IPS-15b (cell line): Measurements from ENCODE around the gene FAHD2A.
"Not testable (repeated sequence)": the region's sequence is repeated elsewhere in the genome, so short reads cannot be mapped to it uniquely, and the experiment has no call there.

Experiments used
- H3K27me3 ChIP-seq: one replicate; pipeline ENCODE4 v1.6.1; 2013; ENCODE audit warnings: low read length; ENCODE audit not compliant: control insufficient read depth, insufficient read depth
- H3K36me3 ChIP-seq: one replicate; pipeline ENCODE4 v1.6.1; 2013; ENCODE audit warnings: low read length; ENCODE audit not compliant: control insufficient read depth, insufficient read depth
- H3K4me1 ChIP-seq: one replicate; pipeline ENCODE4 v1.6.1; 2013; ENCODE audit warnings: mild to moderate bottlenecking, low read length; ENCODE audit not compliant: control insufficient read depth, insufficient read depth
- H3K4me3 ChIP-seq: one replicate; pipeline ENCODE4 v1.5.1; 2013; ENCODE audit warnings: low read depth, low read length
- H3K9ac ChIP-seq: one replicate; pipeline ENCODE4 v1.6.1; 2013; ENCODE audit warnings: low read depth, mild to moderate bottlenecking, low read length
- H3K9me3 ChIP-seq: one replicate; pipeline ENCODE4 v1.6.1; 2013; ENCODE audit warnings: mild to moderate bottlenecking, low read length; ENCODE audit not compliant: control insufficient read depth, insufficient read depth

Gene FAHD2A

GRCh38 chr2:95377216-95378123, 25.0 kb upstream of the FAHD2A start:
- Histone ChIP-seq H3K9me3 (no peaks in the 10 kb centered on the region), H3K36me3 (no peaks in the 10 kb centered on the region), H3K4me3 (no peak overlapping the region), H3K27me3 (no peaks in the 10 kb centered on the region), H3K4me1 (peaks cover 3% of the 10 kb centered on the region), H3K9ac (no peak overlapping the region)

- not testable (repeated sequence) for H3K9ac ChIP-seq, H3K4me3 ChIP-seq, H3K9me3 ChIP-seq, H3K4me1 ChIP-seq, H3K27me3 ChIP-seq, H3K36me3 ChIP-seq
These were observed 24.2 kb upstream of the FAHD2A start for GRCh38 chr2:95378281-95378680.

- Histone ChIP-seq H3K4me1 (peaks cover 3% of the 10 kb centered on the region), H3K9ac (no peak overlapping the region), H3K4me3 (no peak overlapping the region), H3K9me3 (no peaks in the 10 kb centered on the region), H3K27me3 (no peaks in the 10 kb centered on the region), H3K36me3 (no peaks in the 10 kb centered on the region)
These were observed 23.1 kb upstream of the FAHD2A start for GRCh38 chr2:95379371-95379831.

- H3K27me3 ChIP-seq = no peaks in the 10 kb centered on the region
- H3K4me1 ChIP-seq = peaks cover 3% of the 10 kb centered on the region
- no peak overlapping the region for H3K9ac ChIP-seq
- no peaks in the 10 kb centered on the region for H3K36me3 ChIP-seq
- no peak overlapping the region for H3K4me3 ChIP-seq
- no peaks in the 10 kb centered on the region for H3K9me3 ChIP-seq
These were observed 22.2 kb upstream of the FAHD2A start for GRCh38 chr2:95380280-95380679.

DNA sequence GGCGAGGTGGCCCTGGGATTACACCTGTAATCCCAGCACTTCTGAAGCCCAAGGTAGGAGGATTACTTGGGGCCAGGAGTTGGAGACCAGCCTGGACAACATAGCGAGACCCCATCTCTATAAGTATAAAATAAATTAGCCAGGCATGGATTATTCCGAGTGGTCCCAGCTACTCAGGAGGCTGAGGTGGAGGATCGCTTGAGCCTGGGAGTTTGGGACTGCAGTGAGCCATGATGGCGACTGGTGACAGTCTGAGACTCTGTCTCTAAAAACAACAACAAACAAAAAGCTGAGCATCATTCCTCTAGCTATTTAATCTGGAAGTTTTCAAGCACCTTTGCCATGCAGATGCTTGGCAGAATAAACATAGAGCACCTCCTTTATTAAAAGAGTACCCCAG, 21.8 kb upstream of the FAHD2A start:
- Histone ChIP-seq H3K4me1 (peaks cover 3% of the 10 kb centered on the region), H3K9me3 (no peaks in the 10 kb centered on the region), H3K27me3 (no peaks in the 10 kb centered on the region), H3K4me3 (no peak overlapping the region), H3K36me3 (no peaks in the 10 kb centered on the region), H3K9ac (no peak overlapping the region)

DNA sequence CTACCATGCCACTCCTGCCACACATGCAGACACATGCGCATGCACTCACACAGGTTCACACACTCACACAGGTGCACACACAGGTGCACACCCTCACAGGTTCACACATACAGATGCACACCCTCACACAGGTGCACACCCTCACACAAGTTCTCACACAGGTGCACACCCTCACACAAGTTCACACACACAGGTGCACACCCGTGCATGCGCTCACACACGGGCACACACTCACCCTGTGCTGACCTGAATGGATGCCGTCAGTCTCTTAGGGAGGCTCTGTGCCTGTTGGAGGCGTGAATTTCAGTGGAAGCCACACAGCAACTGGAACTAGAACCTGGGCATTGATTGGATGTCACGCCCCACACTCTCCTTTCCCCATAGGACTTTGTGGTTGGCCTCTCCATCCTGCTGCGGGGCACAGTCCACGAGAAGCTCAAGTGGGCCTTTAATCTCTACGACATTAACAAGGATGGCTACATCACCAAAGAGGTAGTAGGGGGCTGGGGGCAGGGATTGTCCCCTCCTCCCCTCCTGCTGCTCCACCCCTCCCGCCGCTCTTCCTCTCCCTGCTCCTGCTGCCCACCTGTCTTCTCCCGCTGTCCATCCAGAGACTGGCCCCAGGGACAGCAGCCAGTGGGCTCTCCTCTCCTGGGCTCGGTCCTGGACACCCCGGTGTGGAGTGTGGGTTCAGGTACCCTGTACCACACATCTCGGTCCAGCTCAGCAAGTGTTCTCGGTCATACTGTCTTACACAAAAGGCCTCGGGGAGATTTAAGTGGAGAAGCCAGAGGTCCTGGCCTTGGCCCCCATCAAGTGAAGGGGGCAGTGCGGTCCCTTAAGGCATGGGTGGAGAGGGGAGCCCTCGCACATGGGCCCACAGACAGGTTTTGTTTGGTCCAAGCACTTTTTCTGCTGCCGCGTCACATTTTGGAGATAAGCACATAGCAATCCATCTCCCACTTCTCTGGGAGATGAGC, 21.0 kb upstream of the FAHD2A start:
- no peak overlapping the region for H3K9ac ChIP-seq
- no peaks in the 10 kb centered on the region for H3K36me3 ChIP-seq
- no peaks in the 10 kb centered on the region for H3K27me3 ChIP-seq
- no peak overlapping the region for H3K4me3 ChIP-seq
- peaks cover 3% of the 10 kb centered on the region for H3K4me1 ChIP-seq
- H3K9me3 ChIP-seq = no peaks in the 10 kb centered on the region

- H3K36me3 ChIP-seq = no peaks in the 10 kb centered on the region
- no peaks in the 10 kb centered on the region for H3K9me3 ChIP-seq
- H3K27me3 ChIP-seq = no peaks in the 10 kb centered on the region
- H3K9ac ChIP-seq = no peak overlapping the region
- peaks cover 3% of the 10 kb centered on the region for H3K4me1 ChIP-seq
- H3K4me3 ChIP-seq = no peak overlapping the region
These were observed 20.3 kb upstream of the FAHD2A start for GRCh38 chr2:95382192-95382591.

DNA sequence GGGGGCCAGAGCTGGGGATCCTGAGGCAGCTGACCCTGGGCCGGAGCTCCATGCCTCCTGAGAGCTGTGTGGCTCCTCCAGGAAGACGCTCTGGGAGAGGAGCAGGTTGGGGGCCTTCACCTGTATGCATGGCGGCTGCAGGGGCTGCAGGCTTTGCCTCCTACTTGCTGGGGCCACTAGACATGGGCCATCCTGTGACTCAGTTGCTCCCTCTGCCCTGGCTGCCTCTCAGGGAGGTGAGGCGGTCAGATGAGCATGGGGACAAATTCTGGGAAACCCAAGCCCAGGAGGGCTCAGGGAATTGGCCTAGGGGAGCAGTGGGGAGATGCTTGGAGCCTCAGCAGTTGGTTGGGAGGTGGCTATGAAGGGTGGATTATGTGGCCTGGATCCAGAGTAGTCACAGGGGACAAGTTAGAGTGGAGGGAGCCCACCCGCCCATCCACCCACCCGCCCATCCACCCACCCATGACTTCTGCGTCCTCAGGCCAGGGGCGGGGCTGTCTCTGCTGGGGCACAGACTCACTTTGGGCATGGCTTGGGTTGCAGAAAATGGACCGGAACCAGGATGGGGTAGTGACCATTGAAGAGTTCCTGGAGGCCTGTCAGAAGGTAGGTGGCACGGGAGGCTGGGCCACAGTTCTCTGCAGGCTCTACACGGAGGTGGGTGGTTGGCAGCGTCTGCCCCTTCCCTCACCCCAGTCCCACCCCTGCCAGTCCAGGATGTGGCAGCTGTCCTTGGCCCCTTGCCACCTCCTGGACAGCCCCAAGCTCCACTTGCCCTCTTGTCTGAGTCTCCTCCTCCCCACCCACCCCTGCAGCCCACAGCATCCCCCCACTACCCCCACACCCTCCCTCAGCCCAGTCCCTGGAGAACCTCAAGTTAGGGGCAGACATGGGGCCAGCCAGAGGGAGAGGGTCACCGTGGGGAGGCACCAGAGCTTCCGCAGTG, 19.5 kb upstream of the FAHD2A start:
- Histone ChIP-seq H3K4me3 (no peak overlapping the region), H3K36me3 (no peaks in the 10 kb centered on the region), H3K27me3 (peaks cover 2% of the 10 kb centered on the region), H3K9me3 (no peaks in the 10 kb centered on the region), H3K4me1 (peaks cover 3% of the 10 kb centered on the region), H3K9ac (no peak overlapping the region)

GRCh38 chr2:95383635-95384027, 18.9 kb upstream of the FAHD2A start:
- Histone ChIP-seq H3K9ac (no peak overlapping the region), H3K4me1 (peaks cover 3% of the 10 kb centered on the region), H3K27me3 (peaks cover 6% of the 10 kb centered on the region), H3K36me3 (no peaks in the 10 kb centered on the region), H3K4me3 (no peak overlapping the region), H3K9me3 (no peaks in the 10 kb centered on the region)

DNA sequence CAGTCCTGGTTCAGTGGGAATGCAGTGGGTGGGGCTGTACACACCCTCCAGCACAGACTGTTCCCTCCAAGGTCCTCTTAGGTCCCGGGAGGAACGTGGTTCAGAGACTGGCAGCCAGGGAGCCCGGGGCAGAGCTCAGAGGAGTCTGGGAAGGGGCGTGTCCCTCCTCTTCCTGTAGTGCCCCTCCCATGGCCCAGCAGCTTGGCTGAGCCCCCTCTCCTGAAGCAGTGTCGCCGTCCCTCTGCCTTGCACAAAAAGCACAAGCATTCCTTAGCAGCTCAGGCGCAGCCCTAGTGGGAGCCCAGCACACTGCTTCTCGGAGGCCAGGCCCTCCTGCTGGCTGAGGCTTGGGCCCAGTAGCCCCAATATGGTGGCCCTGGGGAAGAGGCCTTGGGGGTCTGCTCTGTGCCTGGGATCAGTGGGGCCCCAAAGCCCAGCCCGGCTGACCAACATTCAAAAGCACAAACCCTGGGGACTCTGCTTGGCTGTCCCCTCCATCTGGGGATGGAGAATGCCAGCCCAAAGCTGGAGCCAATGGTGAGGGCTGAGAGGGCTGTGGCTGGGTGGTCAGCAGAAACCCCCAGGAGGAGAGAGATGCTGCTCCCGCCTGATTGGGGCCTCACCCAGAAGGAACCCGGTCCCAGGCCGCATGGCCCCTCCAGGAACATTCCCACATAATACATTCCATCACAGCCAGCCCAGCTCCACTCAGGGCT, 17.5 kb upstream of the FAHD2A start:
- H3K36me3 ChIP-seq = peaks cover 2% of the 10 kb centered on the region
- peaks cover 13% of the 10 kb centered on the region for H3K27me3 ChIP-seq
- no peaks in the 10 kb centered on the region for H3K9me3 ChIP-seq
- no peak overlapping the region for H3K9ac ChIP-seq
- H3K4me3 ChIP-seq = no peak overlapping the region
- H3K4me1 ChIP-seq = no peaks in the 10 kb centered on the region
